Karpas-422 (cell line): ENCODE measurements around the gene ADCY9. TPM values are rescaled to one million over a fixed set of nuclear protein-coding genes. Genes with fewer than 3 reads are reported as not detected.
"Not testable (repeated sequence)": the region's sequence is repeated elsewhere in the genome, so short reads cannot be mapped to it uniquely, and the experiment has no call there.

Source experiments
- DNase-seq: peaks from one replicate; pipeline ENCODE4 v3.0.0-alpha.2; 2015
- H2AFZ ChIP-seq: fragments of 200-600 bp; sonication (generic); 2 replicates; pipeline ENCODE4 v1.6.1; 2014; ENCODE audit warnings: antibody characterized with exemption, low read length, mixed read lengths
- H3K27ac ChIP-seq: fragments of 200-600 bp; sonication (generic); 2 replicates; pipeline ENCODE4 v1.5.1; 2014; ENCODE audit warnings: mild to moderate bottlenecking, low read length, moderate library complexity
- H3K27me3 ChIP-seq: fragments of 200-600 bp; sonication (generic); 2 replicates; pipeline ENCODE4 v1.6.1; 2014; ENCODE audit warnings: low read length, mixed read lengths
- H3K36me3 ChIP-seq: fragments of 200-600 bp; sonication (generic); 2 replicates; pipeline ENCODE4 v1.6.1; 2014; ENCODE audit warnings: low read length, mixed read lengths; ENCODE audit not compliant: insufficient read depth
- H3K4me1 ChIP-seq: fragments of 200-600 bp; sonication (generic); 2 replicates; pipeline ENCODE4 v1.6.1; 2014; ENCODE audit warnings: mild to moderate bottlenecking, low read length, mixed read lengths
- H3K4me2 ChIP-seq: fragments of 200-600 bp; sonication (generic); 2 replicates; pipeline ENCODE4 v1.6.1; 2014; ENCODE audit warnings: low read length, low read depth, mild to moderate bottlenecking; ENCODE audit not compliant: poor library complexity, severe bottlenecking
- H3K4me3 ChIP-seq: fragments of 200-600 bp; sonication (generic); 2 replicates; pipeline ENCODE4 v1.5.1; 2014; ENCODE audit warnings: mild to moderate bottlenecking, antibody characterized with exemption, low read length, mixed read lengths
- H3K79me2 ChIP-seq: fragments of 200-600 bp; sonication (generic); 2 replicates; pipeline ENCODE4 v1.6.1; 2014; ENCODE audit warnings: mild to moderate bottlenecking, low read length, mixed read lengths
- H3K9ac ChIP-seq: fragments of 200-600 bp; sonication (generic); 2 replicates; pipeline ENCODE4 v1.6.0; 2014; ENCODE audit warnings: low read length
- H3K9me2 ChIP-seq: fragments of 200-600 bp; sonication (generic), shearing (Covaris generic); replicated peaks from 2 replicates; pipeline ENCODE4 v1.6.0; 2014; ENCODE audit warnings: mild to moderate bottlenecking, low read length, moderate library complexity; ENCODE audit not compliant: insufficient read depth
- H3K9me3 ChIP-seq: fragments of 300-700, 200-600 bp; sonication (generic); 2 replicates; pipeline ENCODE4 v1.6.1; 2014; ENCODE audit warnings: low read length, mixed read lengths
- H4K20me1 ChIP-seq: fragments of 200-600 bp; sonication (generic); 2 replicates; pipeline ENCODE4 v1.6.1; 2014; ENCODE audit warnings: mild to moderate bottlenecking, antibody characterized with exemption, low read length, low read depth; ENCODE audit not compliant: insufficient read depth
- total RNA-seq: library from RNA; depleted of rRNA; stranded (reverse); fragments of >200 nt; shearing (Covaris generic); gene quantifications from 2 replicates; pipeline ENCODE4 v1.2.3, GENCODE V29; 2014; ENCODE audit warnings: low replicate concordance

ADCY9 gene
- total RNA-seq, 1 experiment from 2014 or later: 0.11 TPM

DNA sequence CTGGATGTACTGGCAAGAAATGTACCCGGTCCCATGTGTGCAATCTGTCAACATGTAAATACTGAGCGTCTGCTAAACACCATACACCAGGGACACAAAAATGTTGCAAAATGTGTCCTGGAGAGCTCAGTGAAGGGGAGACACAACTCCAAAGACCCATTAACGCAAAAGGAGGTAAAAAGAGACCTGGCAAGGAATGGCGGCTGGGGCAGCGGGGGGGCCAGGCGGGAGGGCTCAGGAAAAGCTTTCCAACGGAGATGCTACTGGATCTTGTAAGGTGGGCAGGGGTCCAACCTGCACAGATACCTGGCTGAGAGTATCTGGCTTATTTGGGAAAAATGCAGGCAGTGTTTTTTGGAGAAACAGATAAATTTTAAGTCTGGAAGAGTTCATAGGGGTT, 40.7 kb downstream of the ADCY9 start:
- Histone ChIP-seq H4K20me1 (no peaks in the 10 kb centered on the region), H3K4me2 (no peak overlapping the region), H3K79me2 (no peaks in the 10 kb centered on the region), H2AFZ (no peak overlapping the region), H3K9ac (no peak overlapping the region), H3K36me3 (no peaks in the 10 kb centered on the region), H3K9me2 (no peaks in the 10 kb centered on the region), H3K4me3 (no peak overlapping the region), H3K27ac (no peak overlapping the region), H3K4me1 (peaks cover 3% of the 10 kb centered on the region; the same call in 1 of the 2 replicates), H3K9me3 (no peaks in the 10 kb centered on the region), H3K27me3 (no peaks in the 10 kb centered on the region)
- no peak for DNase-seq

DNA sequence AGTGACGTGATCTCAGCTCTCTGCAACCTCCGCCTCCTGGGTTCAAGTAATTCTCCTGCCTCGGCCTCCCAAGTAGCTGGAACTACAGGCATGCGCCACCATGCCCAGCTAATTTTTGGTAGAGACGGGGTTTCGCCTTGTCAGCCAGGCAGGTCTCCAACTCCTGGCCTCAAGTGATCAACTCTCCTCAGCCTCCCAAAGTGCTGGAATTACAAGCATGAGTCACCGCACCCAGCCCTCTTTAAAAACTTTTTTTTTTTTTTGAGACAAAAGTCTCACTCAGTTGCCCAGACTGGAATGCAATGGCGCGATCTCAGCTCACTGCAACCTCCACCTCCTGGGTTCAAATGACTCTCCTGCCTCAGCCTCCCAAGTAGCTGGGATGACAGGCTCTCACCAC, 43.1 kb downstream of the ADCY9 start:
- not testable (repeated sequence) for H3K36me3 ChIP-seq, H3K27ac ChIP-seq, H3K9me3 ChIP-seq, H3K9ac ChIP-seq, H4K20me1 ChIP-seq, H3K4me3 ChIP-seq, DNase-seq, H2AFZ ChIP-seq, H3K9me2 ChIP-seq, H3K79me2 ChIP-seq, H3K4me1 ChIP-seq, H3K4me2 ChIP-seq, H3K27me3 ChIP-seq

DNA sequence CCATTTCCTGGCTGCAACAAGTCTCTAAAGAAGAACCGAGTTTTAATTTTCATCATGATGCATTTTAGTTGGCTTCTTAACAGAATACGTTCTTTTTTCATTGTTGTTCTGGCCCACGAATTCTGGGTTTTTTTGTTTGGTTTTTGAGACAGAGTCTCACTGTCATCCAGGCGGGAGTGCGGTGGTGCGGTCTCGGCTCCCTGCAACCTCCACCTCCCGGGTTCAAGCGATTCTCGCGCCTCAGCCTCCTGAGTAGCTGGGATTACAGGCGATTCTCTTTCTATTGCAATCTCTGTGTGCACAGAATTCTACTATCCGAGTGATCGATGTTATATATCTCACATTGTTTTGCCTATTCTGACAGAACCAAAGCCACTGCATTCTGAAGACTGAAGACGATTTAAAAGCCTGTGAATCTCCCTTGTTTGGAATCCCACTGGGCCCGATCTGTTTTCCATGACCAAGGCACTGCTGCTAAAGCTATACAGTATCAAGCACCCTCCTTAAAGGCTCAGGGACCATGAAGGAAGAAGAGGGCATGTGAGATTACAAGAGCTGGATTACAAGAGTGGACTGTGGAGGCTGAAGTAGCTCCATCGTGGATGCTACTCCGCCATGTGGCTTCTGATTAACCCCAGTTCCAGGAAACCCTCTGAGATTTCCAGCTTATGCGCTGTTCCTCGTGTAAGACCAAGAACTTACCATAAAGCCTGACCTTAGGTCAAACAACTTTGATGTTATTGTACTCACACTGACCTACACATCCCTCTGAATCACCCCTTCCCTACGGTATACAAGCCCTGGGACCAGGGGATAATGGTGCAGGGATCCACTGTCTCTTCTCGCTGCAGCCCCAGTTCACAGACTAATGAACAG, 44.3 kb downstream of the ADCY9 start:
- DNase-seq: no peak
- Histone ChIP-seq H3K36me3 (no peaks in the 10 kb centered on the region), H3K4me3 (no peak overlapping the region), H3K4me1 (peaks cover 3% of the 10 kb centered on the region; the same call in 1 of the 2 replicates), H4K20me1 (no peaks in the 10 kb centered on the region), H2AFZ (no peak overlapping the region), H3K9ac (no peak overlapping the region), H3K27ac (no peak overlapping the region), H3K9me3 (no peaks in the 10 kb centered on the region), H3K79me2 (no peaks in the 10 kb centered on the region), H3K9me2 (no peaks in the 10 kb centered on the region), H3K4me2 (no peak overlapping the region), H3K27me3 (no peaks in the 10 kb centered on the region)

DNA sequence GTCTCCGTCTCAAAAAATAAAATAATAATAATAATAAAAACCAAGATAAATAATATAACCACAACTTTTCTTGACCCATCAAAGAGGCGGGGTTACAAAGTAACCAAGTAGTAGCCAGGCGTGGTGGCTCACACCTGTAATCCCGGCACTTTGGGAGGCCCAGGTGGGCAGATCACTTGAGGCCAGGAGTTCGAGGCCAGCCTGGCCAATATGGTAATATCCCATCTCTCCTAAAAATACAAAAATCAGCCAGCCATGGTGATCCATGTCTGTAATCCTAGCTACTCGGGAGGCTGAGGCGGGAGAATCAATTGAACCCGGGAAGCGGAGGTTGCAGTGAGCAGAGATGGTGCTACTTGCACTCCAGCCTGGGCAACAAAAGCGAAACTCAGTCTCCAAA, 45.3 kb downstream of the ADCY9 start:
- Histone ChIP-seq H3K4me3 (no peak overlapping the region), H3K27ac (no peak overlapping the region), H3K9ac (no peak overlapping the region), H3K9me3 (no peaks in the 10 kb centered on the region), H4K20me1 (no peaks in the 10 kb centered on the region), H3K27me3 (no peaks in the 10 kb centered on the region), H3K79me2 (no peaks in the 10 kb centered on the region), H3K4me2 (no peak overlapping the region), H3K9me2 (no peaks in the 10 kb centered on the region), H3K36me3 (no peaks in the 10 kb centered on the region), H3K4me1 (peaks cover 3% of the 10 kb centered on the region; the same call in 1 of the 2 replicates), H2AFZ (no peak overlapping the region)
- no peak for DNase-seq

DNA sequence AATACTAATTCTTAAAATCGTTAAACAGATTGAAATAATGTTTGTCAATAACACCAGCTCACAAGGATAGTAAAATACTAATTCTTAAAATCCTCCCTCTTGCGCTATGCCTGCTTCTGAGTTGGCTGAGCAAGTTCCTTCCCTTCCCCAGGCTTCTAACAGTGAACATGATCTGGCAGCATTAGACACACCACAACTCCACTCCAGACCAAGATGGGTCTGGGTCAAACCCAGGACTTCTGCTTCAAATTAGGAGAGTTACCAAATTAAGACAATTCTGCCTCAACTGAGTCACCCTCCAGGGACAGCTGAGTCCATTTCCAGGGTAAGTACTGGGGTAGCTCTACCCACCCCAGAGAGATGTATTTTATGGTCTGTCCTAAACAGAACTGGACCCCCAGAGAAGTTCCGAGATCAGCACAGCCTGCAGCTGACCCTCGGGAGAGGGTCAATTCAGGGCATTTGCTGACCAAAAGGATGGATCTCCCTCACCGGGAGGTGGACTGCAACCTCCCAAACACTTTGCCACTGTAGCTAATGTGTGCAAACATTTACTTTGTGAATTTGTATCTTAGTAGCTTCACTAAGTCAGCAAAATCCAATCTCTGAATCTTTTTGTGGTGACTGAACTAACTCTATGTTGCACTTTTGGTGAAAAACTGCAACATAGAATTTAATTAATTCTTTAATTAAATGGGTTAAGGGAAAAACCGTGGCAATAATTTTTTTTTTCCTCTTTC, 48.8 kb downstream of the ADCY9 start:
- DNase-seq: no peak
- H3K9me3 ChIP-seq: no peaks in the 10 kb centered on the region

DNA sequence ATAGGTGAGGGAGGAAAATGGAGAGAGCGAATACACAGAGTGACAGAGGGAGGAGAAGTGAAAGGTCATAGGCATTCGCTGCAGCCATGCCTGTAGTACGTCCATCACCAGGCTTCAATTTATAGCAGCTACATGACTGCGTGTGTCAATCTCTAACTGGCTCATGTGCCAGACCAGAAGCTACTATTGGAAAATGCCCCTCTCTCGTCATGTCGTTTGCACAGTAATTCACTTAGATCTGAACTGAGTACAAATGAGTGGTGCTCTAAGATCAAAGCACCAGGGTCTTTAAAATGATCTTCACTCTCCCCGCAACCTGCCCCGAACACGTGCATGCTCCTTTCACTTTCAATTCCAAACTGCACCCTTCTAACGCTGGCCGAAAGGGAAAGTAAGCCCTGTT, 51.3 kb downstream of the ADCY9 start:
- H3K9me3 ChIP-seq: peaks cover 20% of the 10 kb centered on the region
- no peaks in the 10 kb centered on the region for H3K79me2 ChIP-seq
- no peak overlapping the region for H3K4me3 ChIP-seq
- no peak overlapping the region for H3K9ac ChIP-seq
- H3K27me3 ChIP-seq: no peaks in the 10 kb centered on the region
- H3K27ac ChIP-seq: no peak overlapping the region
- H3K4me2 ChIP-seq: no peak overlapping the region
- no peak for DNase-seq
- H2AFZ ChIP-seq: no peak overlapping the region
- H3K36me3 ChIP-seq: no peaks in the 10 kb centered on the region
- no peaks in the 10 kb centered on the region for H4K20me1 ChIP-seq
- H3K9me2 ChIP-seq: no peaks in the 10 kb centered on the region
- no peaks in the 10 kb centered on the region for H3K4me1 ChIP-seq

More for the DNA sequence above, 48.8 kb downstream of the ADCY9 start:
- no peaks in the 10 kb centered on the region for H4K20me1 ChIP-seq
- H3K4me1 ChIP-seq: peaks cover 3% of the 10 kb centered on the region; the same call in 1 of the 2 replicates
- H3K27ac ChIP-seq: no peak overlapping the region
- H3K79me2 ChIP-seq: no peaks in the 10 kb centered on the region
- H3K9me2 ChIP-seq: no peaks in the 10 kb centered on the region
- no peak overlapping the region for H2AFZ ChIP-seq
- no peak overlapping the region for H3K9ac ChIP-seq
- H3K4me3 ChIP-seq: no peak overlapping the region
- H3K27me3 ChIP-seq: no peaks in the 10 kb centered on the region
- no peak overlapping the region for H3K4me2 ChIP-seq
- no peaks in the 10 kb centered on the region for H3K36me3 ChIP-seq

DNA sequence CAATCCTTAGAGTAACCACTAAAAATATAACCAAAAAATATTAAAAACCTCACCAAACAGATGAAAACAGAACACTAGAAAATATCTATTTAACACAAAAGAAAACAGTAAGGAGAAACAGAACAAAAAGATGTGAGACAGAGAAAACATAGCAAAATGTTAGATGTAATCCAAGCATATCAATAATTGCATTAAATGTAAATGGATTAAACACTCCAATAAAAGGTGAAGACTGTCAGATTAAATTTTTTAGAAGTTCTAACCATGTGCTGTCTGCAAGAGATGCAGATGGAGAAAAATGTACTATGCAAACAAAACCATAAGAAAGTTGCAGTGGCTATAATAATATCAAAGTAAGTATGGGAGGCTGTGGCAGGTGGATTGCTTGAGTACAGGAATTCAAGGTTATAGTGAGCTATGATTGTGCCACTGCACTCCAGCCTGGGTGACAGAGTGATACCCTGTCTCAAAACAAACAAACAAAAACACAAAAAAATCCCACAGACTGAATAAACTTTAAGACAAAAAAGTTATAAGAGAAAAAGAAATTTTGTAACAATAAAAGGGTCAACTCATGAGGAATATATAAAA, 53.9 kb downstream of the ADCY9 start:
- no peak overlapping the region for H3K4me3 ChIP-seq

DNA sequence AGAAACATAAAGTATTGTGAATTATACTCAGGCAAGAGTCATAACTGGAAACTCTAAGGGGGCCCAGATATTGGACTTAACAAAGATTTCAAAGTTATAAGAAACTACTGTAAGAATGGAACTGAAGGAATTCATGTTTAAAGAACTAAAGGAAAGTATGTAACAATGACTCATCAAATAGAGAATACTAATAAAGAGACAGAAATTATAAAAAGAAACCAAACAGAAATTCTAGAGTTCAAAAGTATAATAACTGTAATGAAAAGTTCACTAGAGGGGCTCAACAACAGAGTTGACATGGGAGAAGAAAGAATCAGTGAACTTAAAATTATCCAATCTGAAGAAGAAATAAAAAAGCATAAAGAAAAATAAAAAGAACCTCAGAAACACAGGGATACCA, 55.4 kb downstream of the ADCY9 start:
- H3K36me3 ChIP-seq: no peaks in the 10 kb centered on the region
- H3K27ac ChIP-seq: no peak overlapping the region
- no peak overlapping the region for H3K9ac ChIP-seq
- no peaks in the 10 kb centered on the region for H4K20me1 ChIP-seq
- H3K27me3 ChIP-seq: no peaks in the 10 kb centered on the region
- no peaks in the 10 kb centered on the region for H3K9me2 ChIP-seq
- no peaks in the 10 kb centered on the region for H3K4me1 ChIP-seq
- H3K4me2 ChIP-seq: no peak overlapping the region
- H2AFZ ChIP-seq: no peak overlapping the region
- no peak for DNase-seq
- no peaks in the 10 kb centered on the region for H3K79me2 ChIP-seq
- no peak overlapping the region for H3K4me3 ChIP-seq
- H3K9me3 ChIP-seq: peaks cover 22% of the 10 kb centered on the region

More for the DNA sequence above, 53.9 kb downstream of the ADCY9 start:
- DNase-seq: no peak
- Histone ChIP-seq H3K27ac (no peak overlapping the region), H3K4me1 (no peaks in the 10 kb centered on the region), H3K36me3 (no peaks in the 10 kb centered on the region), H3K9me2 (no peaks in the 10 kb centered on the region), H3K9me3 (peaks cover 22% of the 10 kb centered on the region), H3K9ac (no peak overlapping the region), H3K79me2 (no peaks in the 10 kb centered on the region), H3K27me3 (no peaks in the 10 kb centered on the region), H4K20me1 (no peaks in the 10 kb centered on the region), H2AFZ (no peak overlapping the region), H3K4me2 (no peak overlapping the region)
